ENCODE results near the gene HMCN2.

- TF ChIP-seq EZH2 (IDR thresholded peaks at IDR 0.05; ENCODE audit: borderline replicate concordance) = no peak
- TF ChIP-seq CTCF (IDR thresholded peaks at IDR 0.05; ENCODE audit: poor library complexity) = no peak
Observed at GRCh38 chr9:130396581-130396980, 131.0 kb downstream of the HMCN2 start.

Data from hepatocyte (in vitro differentiated cells).